SK-N-SH treated with all-trans-retinoic acid at 6 μM for 48 hours (cell line): ENCODE data around the gene APOL4.

ENCODE experiments used
- ATAC-seq: fragments of 200-7000 bp; cut with Tn5 transposase; 3 replicates; pipeline ENCODE4 v1.9.1; 2020; ENCODE audit warnings: mild to moderate bottlenecking, moderate library complexity
- ARNTL ChIP-seq: fragments of 450-650 bp; formaldehyde crosslinking; IDR thresholded peaks from 2 replicates; pipeline ENCODE4 v1.5.0; 2020; ENCODE audit warnings: low read depth, mild to moderate bottlenecking, moderate library complexity, borderline replicate concordance
- BACH2 ChIP-seq: fragments of 250-450 bp; sonication (Bioruptor Pico); IDR thresholded peaks from 2 replicates; pipeline ENCODE4 v1.9.0; 2021; ENCODE audit warnings: mild to moderate bottlenecking, borderline replicate concordance
- CSDC2 ChIP-seq: fragments of 250-450 bp; sonication (Bioruptor Pico); IDR thresholded peaks from 2 replicates; pipeline ENCODE4 v1.5.0; 2020; ENCODE audit warnings: mild to moderate bottlenecking, moderate library complexity
- ESRRG ChIP-seq: fragments of 250-450 bp; sonication (Bioruptor Pico); IDR thresholded peaks from 2 replicates; pipeline ENCODE4 v1.6.1; 2021; ENCODE audit warnings: mild to moderate bottlenecking
- GLIS3 ChIP-seq: fragments of 250-450 bp; sonication (Bioruptor Pico); IDR thresholded peaks from 2 replicates; pipeline ENCODE4 v1.5.0; 2020; ENCODE audit warnings: mild to moderate bottlenecking, moderate library complexity
- ISL1 ChIP-seq: fragments of 250-450 bp; sonication (Bioruptor Pico); IDR thresholded peaks from 2 replicates; pipeline ENCODE4 v2.1.2; 2022; ENCODE audit warnings: mild to moderate bottlenecking, moderate library complexity
- OSR1 ChIP-seq: fragments of 250-450 bp; sonication (Bioruptor Pico); IDR thresholded peaks from 2 replicates; pipeline ENCODE4 v1.8.0; 2022; ENCODE audit warnings: moderate library complexity, mild to moderate bottlenecking, inconsistent platforms
- PPARA ChIP-seq: fragments of 250-450 bp; sonication (Bioruptor Pico); IDR thresholded peaks from 2 replicates; pipeline ENCODE4 v1.5.0; 2020; ENCODE audit warnings: mild to moderate bottlenecking, borderline replicate concordance
- RARB ChIP-seq: fragments of 250-450 bp; sonication (Bioruptor Pico); IDR thresholded peaks from 2 replicates; pipeline ENCODE4 v1.8.0; 2021; ENCODE audit warnings: mild to moderate bottlenecking, moderate library complexity
- SNAI2 ChIP-seq: fragments of 250-450 bp; sonication (Bioruptor Pico); IDR thresholded peaks from 2 replicates; pipeline ENCODE4 v1.5.0; 2020; ENCODE audit warnings: mild to moderate bottlenecking, moderate library complexity
- TCF4 ChIP-seq: fragments of 250-450 bp; sonication (Bioruptor Pico); IDR thresholded peaks from 2 replicates; pipeline ENCODE4 v1.8.0; 2021; ENCODE audit warnings: mild to moderate bottlenecking, moderate library complexity, borderline replicate concordance
- TOX ChIP-seq: fragments of 250-450 bp; sonication (Bioruptor Pico); IDR thresholded peaks from 2 replicates; pipeline ENCODE4 v1.8.0; 2021; ENCODE audit warnings: mild to moderate bottlenecking, moderate library complexity, borderline replicate concordance
- ZC3H10 ChIP-seq: fragments of 250-450 bp; sonication (Bioruptor Pico); IDR thresholded peaks from 2 replicates; pipeline ENCODE4 v1.5.1; 2021; ENCODE audit warnings: mild to moderate bottlenecking, moderate library complexity
- ZFP3 ChIP-seq: fragments of 250-450 bp; sonication (Bioruptor Pico); IDR thresholded peaks from 2 replicates; pipeline ENCODE4 v1.5.0; 2020; ENCODE audit warnings: mild to moderate bottlenecking, moderate library complexity
- ZFP30 ChIP-seq: fragments of 450-650 bp; formaldehyde crosslinking; IDR thresholded peaks from 2 replicates; pipeline ENCODE4 v1.5.0; 2022; ENCODE audit warnings: mild to moderate bottlenecking, moderate library complexity
- ZNF565 ChIP-seq: fragments of 450-650 bp; formaldehyde crosslinking; conservative IDR thresholded peaks from 2 replicates; pipeline ENCODE4 v1.5.0; 2020; ENCODE audit warnings: low read depth, mild to moderate bottlenecking, moderate library complexity
- ZNF70 ChIP-seq: fragments of 450-650 bp; formaldehyde crosslinking; IDR thresholded peaks from 2 replicates; pipeline ENCODE4 v1.5.0; 2020; ENCODE audit warnings: mild to moderate bottlenecking, moderate library complexity
- ZNF8 ChIP-seq: fragments of 450-650 bp; formaldehyde crosslinking; IDR thresholded peaks from 2 replicates; pipeline ENCODE4 v1.5.0; 2020; ENCODE audit warnings: mild to moderate bottlenecking, moderate library complexity
- TF ChIP-seq, protein P1 (sequence below): fragments of 250-450 bp; sonication (Bioruptor Pico); IDR thresholded peaks from 2 replicates; pipeline ENCODE4 v1.5.1; 2020; ENCODE audit warnings: low read depth, mild to moderate bottlenecking, moderate library complexity
- TF ChIP-seq, protein P2 (sequence below): fragments of 250-450 bp; sonication (Bioruptor Pico); IDR thresholded peaks from 2 replicates; pipeline ENCODE4 v1.5.0; 2020; ENCODE audit warnings: mild to moderate bottlenecking, moderate library complexity
- TF ChIP-seq, protein P3 (sequence below): fragments of 250-450 bp; sonication (Bioruptor Pico); IDR thresholded peaks from 2 replicates; pipeline ENCODE4 v1.8.0; 2021; ENCODE audit warnings: low read depth, mild to moderate bottlenecking, moderate library complexity, borderline replicate concordance
- TF ChIP-seq, protein P4 (sequence below): fragments of 250-450 bp; sonication (Bioruptor Pico); IDR thresholded peaks from 2 replicates; pipeline ENCODE4 v1.5.1; 2021; ENCODE audit warnings: mild to moderate bottlenecking, moderate library complexity

Gene APOL4

DNA sequence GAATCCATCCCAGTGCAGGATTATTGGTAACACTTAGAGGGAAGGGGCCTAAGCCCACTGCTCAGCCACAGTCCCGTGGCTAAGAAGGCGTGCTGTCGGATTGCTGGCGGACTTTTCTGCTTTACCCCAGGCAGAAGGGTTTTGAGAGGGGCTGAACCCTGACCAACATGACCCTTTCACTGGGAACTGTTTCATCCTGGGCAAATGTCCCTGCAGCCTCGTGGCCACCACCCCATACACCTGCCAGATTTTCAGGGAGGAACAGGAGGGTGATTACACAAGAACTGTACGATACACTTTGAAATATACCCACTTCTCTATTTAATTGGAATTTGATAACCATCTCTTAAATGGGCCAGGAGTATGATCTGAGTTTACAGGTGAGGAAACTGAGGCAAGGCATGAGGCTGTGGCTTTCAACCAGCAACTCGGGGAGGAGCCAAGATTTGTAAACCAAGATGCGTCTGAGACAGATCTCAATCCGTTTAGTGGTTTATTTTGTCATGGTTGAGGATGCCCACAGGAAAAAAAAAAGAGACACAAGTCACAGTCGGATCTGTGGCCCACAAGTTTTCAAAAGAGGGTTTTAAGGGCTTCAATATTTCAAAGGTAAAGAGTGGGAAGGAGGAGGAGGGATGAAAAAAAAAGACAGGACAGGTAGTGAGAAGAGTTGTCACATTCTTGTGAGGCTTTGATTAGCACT, 34.9 kb downstream of the APOL4 start:
- ATAC-seq = no peak
- TF ChIP-seq ARNTL = no peak
- no peak for TF ChIP-seq BACH2 (CRISPR knock-in tag)
- TF ChIP-seq ZFP30 = no peak
- TF ChIP-seq, protein P1, sequence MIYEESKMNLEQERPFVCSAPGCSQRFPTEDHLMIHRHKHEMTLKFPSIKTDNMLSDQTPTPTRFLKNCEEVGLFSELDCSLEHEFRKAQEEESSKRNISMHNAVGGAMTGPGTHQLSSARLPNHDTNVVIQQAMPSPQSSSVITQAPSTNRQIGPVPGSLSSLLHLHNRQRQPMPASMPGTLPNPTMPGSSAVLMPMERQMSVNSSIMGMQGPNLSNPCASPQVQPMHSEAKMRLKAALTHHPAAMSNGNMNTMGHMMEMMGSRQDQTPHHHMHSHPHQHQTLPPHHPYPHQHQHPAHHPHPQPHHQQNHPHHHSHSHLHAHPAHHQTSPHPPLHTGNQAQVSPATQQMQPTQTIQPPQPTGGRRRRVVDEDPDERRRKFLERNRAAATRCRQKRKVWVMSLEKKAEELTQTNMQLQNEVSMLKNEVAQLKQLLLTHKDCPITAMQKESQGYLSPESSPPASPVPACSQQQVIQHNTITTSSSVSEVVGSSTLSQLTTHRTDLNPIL (CRISPR knock-in tag) = no peak
- TF ChIP-seq ZC3H10 (CRISPR knock-in tag) = no peak
- TF ChIP-seq TCF4 (CRISPR knock-in tag) = no peak
- no peak for TF ChIP-seq OSR1 (CRISPR knock-in tag)
- no peak for TF ChIP-seq ZNF8 (CRISPR knock-in tag)
- TF ChIP-seq PPARA (CRISPR knock-in tag) = no peak
- no peak for TF ChIP-seq SNAI2 (CRISPR knock-in tag)
- no peak for TF ChIP-seq TOX (CRISPR knock-in tag)
- no peak for TF ChIP-seq ZFP3 (CRISPR knock-in tag)
- TF ChIP-seq RARB (CRISPR knock-in tag) = no peak
- TF ChIP-seq ISL1 (CRISPR knock-in tag) = no peak
- TF ChIP-seq ZNF565 (CRISPR knock-in tag) = no peak
- TF ChIP-seq, protein P2, sequence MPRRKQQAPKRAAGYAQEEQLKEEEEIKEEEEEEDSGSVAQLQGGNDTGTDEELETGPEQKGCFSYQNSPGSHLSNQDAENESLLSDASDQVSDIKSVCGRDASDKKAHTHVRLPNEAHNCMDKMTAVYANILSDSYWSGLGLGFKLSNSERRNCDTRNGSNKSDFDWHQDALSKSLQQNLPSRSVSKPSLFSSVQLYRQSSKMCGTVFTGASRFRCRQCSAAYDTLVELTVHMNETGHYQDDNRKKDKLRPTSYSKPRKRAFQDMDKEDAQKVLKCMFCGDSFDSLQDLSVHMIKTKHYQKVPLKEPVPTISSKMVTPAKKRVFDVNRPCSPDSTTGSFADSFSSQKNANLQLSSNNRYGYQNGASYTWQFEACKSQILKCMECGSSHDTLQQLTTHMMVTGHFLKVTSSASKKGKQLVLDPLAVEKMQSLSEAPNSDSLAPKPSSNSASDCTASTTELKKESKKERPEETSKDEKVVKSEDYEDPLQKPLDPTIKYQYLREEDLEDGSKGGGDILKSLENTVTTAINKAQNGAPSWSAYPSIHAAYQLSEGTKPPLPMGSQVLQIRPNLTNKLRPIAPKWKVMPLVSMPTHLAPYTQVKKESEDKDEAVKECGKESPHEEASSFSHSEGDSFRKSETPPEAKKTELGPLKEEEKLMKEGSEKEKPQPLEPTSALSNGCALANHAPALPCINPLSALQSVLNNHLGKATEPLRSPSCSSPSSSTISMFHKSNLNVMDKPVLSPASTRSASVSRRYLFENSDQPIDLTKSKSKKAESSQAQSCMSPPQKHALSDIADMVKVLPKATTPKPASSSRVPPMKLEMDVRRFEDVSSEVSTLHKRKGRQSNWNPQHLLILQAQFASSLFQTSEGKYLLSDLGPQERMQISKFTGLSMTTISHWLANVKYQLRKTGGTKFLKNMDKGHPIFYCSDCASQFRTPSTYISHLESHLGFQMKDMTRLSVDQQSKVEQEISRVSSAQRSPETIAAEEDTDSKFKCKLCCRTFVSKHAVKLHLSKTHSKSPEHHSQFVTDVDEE (CRISPR knock-in tag) = no peak
- TF ChIP-seq, protein P3, sequence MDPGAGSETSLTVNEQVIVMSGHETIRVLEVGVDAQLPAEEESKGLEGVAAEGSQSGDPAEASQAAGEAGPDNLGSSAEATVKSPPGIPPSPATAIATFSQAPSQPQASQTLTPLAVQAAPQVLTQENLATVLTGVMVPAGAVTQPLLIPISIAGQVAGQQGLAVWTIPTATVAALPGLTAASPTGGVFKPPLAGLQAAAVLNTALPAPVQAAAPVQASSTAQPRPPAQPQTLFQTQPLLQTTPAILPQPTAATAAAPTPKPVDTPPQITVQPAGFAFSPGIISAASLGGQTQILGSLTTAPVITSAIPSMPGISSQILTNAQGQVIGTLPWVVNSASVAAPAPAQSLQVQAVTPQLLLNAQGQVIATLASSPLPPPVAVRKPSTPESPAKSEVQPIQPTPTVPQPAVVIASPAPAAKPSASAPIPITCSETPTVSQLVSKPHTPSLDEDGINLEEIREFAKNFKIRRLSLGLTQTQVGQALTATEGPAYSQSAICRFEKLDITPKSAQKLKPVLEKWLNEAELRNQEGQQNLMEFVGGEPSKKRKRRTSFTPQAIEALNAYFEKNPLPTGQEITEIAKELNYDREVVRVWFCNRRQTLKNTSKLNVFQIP (CRISPR knock-in tag) = no peak
- TF ChIP-seq, protein P4, sequence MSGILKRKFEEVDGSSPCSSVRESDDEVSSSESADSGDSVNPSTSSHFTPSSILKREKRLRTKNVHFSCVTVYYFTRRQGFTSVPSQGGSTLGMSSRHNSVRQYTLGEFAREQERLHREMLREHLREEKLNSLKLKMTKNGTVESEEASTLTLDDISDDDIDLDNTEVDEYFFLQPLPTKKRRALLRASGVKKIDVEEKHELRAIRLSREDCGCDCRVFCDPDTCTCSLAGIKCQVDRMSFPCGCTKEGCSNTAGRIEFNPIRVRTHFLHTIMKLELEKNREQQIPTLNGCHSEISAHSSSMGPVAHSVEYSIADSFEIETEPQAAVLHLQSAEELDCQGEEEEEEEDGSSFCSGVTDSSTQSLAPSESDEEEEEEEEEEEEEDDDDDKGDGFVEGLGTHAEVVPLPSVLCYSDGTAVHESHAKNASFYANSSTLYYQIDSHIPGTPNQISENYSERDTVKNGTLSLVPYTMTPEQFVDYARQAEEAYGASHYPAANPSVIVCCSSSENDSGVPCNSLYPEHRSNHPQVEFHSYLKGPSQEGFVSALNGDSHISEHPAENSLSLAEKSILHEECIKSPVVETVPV (CRISPR knock-in tag) = no peak
- no peak for TF ChIP-seq GLIS3 (CRISPR knock-in tag)
- TF ChIP-seq CSDC2 (CRISPR knock-in tag) = no peak
- TF ChIP-seq, all 23 proteins: peak for 0

DNA sequence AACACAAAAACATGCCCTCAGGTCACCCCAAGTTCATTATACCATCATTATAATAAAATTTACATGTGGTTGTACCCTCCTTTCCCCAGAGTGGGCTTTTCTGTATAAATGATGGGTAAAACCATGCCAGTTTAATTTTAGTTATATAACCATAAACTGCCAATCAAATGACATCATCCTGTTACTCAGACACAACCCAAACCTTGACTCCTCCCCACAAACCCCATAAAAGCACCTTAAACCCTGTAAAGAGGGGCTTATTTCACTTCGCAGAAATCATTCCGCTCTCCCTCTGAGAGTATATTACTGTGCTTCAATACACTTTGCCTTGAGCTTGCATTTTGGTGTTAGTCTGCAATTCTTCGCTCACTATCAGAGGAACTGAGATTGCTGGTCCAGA, 35.5 kb downstream of the APOL4 start:
- TF ChIP-seq ISL1 (CRISPR knock-in tag) = no peak
- no peak for TF ChIP-seq BACH2 (CRISPR knock-in tag)
- TF ChIP-seq, protein P2 (CRISPR knock-in tag) = no peak
- TF ChIP-seq, protein P1 (CRISPR knock-in tag) = no peak
- TF ChIP-seq ZC3H10 (CRISPR knock-in tag) = no peak
- no peak for TF ChIP-seq ZNF565 (CRISPR knock-in tag)
- TF ChIP-seq ARNTL = no peak
- TF ChIP-seq TCF4 (CRISPR knock-in tag) = no peak
- TF ChIP-seq GLIS3 (CRISPR knock-in tag) = no peak
- TF ChIP-seq, protein P3 (CRISPR knock-in tag) = no peak
- no peak for TF ChIP-seq ZNF70 (CRISPR knock-in tag)
- TF ChIP-seq ZFP3 (CRISPR knock-in tag) = no peak
- no peak for TF ChIP-seq PPARA (CRISPR knock-in tag)
- no peak for TF ChIP-seq CSDC2 (CRISPR knock-in tag)
- TF ChIP-seq ESRRG (CRISPR knock-in tag) = no peak
- ATAC-seq = no peak
